Measurements from ENCODE around the gene B3GNT2. TPM values are rescaled to one million over a fixed set of nuclear protein-coding genes. Genes with fewer than 3 reads are reported as not detected.
A peak's percentile ranks its signal among the peaks of the same experiment; 100 is the strongest.

Gene B3GNT2
- total RNA-seq, 1 donor from 2014 or later, result 38.0 TPM

- DNase-seq (no peak), ATAC-seq (no peak)
- intact Hi-C loops (cut with DNase I), result no loop called here
- no peak for TF ChIP-seq CTCF (IDR thresholded peaks at IDR 0.05)
- Histone ChIP-seq H3K4me1 (no peaks in the 10 kb centered on the region), H3K4me3 (no peak overlapping the region), H3K9me3 (no peaks in the 10 kb centered on the region), H3K36me3 (no peaks in the 10 kb centered on the region), H3K27me3 (ENCODE audit: low read depth) (no peaks in the 10 kb centered on the region), H3K27ac (no peak overlapping the region)
Observed at GRCh38 chr2:62163834-62164233, 32.1 kb upstream of the B3GNT2 start.

- no peak for TF ChIP-seq CTCF (IDR thresholded peaks at IDR 0.05)
- DNase-seq, result no peak
- Histone ChIP-seq H3K36me3 (no peaks in the 10 kb centered on the region), H3K4me1 (peaks cover 14% of the 10 kb centered on the region), H3K9me3 (no peaks in the 10 kb centered on the region), H3K27me3 (ENCODE audit: low read depth) (no peaks in the 10 kb centered on the region), H3K27ac (no peak overlapping the region), H3K4me3 (no peak overlapping the region)
- no peak for ATAC-seq
- intact Hi-C loops (cut with DNase I), result no loop called here
Observed at GRCh38 chr2:62175728-62176127, 20.2 kb upstream of the B3GNT2 start.

GRCh38 chr2:62176801-62177200 lies 19.1 kb upstream of the B3GNT2 start:
- Histone ChIP-seq H3K4me3 (no peak overlapping the region), H3K36me3 (no peaks in the 10 kb centered on the region), H3K27me3 (ENCODE audit: low read depth) (no peaks in the 10 kb centered on the region), H3K9me3 (no peaks in the 10 kb centered on the region), H3K4me1 (peaks cover 14% of the 10 kb centered on the region), H3K27ac (no peak overlapping the region)
- no peak for DNase-seq
- intact Hi-C loops (cut with DNase I), result no loop called here
- TF ChIP-seq CTCF (IDR thresholded peaks at IDR 0.05), result no peak
- ATAC-seq, result no peak

GRCh38 chr2:62177392-62178049 lies 18.4 kb upstream of the B3GNT2 start:
- Histone ChIP-seq H3K27me3 (ENCODE audit: low read depth) (no peaks in the 10 kb centered on the region), H3K9me3 (no peaks in the 10 kb centered on the region), H3K27ac (no peak overlapping the region), H3K4me3 (no peak overlapping the region), H3K36me3 (no peaks in the 10 kb centered on the region), H3K4me1 (peaks cover 14% of the 10 kb centered on the region)
- ATAC-seq (no peak), DNase-seq (no peak)
- intact Hi-C loops (cut with DNase I), result no loop called here
- TF ChIP-seq CTCF (IDR thresholded peaks at IDR 0.05), result no peak

- DNase-seq (peak; percentile 67), ATAC-seq (peak; percentile 89)
- Histone ChIP-seq H3K4me3 (no peak overlapping the region), H3K4me1 (peaks cover 14% of the 10 kb centered on the region), H3K27me3 (ENCODE audit: low read depth) (no peaks in the 10 kb centered on the region), H3K36me3 (no peaks in the 10 kb centered on the region), H3K27ac (peak overlapping the region; percentile 59), H3K9me3 (no peaks in the 10 kb centered on the region)
- TF ChIP-seq CTCF (IDR thresholded peaks at IDR 0.05), result no peak
- intact Hi-C loops (cut with DNase I), result no loop called here
Observed at GRCh38 chr2:62178741-62179271, 17.1 kb upstream of the B3GNT2 start.
